ENCODE measurements around the gene MB21D2. TPM values are rescaled to one million over a fixed set of nuclear protein-coding genes. Genes with fewer than 3 reads are reported as not detected.

Gene MB21D2
- total RNA-seq, 3 donors from 2014 or later: 1.9 to 4.0 (median 2.7) TPM

GRCh38 chr3:192899540-192899982 lies 18.1 kb downstream of the MB21D2 start:
- intact Hi-C loops (cut with DNase I, micrococcal nuclease): no loop called here
- Histone ChIP-seq H3K36me3 (ENCODE audit: low read depth) (no peaks in the 10 kb centered on the region), H3K9me3 (no peaks in the 10 kb centered on the region), H3K4me1 (ENCODE audit: low read depth) (no peaks in the 10 kb centered on the region), H3K4me3 (no peak overlapping the region)
- ATAC-seq (no peak), DNase-seq (no peak)
- TF ChIP-seq, protein P1, sequence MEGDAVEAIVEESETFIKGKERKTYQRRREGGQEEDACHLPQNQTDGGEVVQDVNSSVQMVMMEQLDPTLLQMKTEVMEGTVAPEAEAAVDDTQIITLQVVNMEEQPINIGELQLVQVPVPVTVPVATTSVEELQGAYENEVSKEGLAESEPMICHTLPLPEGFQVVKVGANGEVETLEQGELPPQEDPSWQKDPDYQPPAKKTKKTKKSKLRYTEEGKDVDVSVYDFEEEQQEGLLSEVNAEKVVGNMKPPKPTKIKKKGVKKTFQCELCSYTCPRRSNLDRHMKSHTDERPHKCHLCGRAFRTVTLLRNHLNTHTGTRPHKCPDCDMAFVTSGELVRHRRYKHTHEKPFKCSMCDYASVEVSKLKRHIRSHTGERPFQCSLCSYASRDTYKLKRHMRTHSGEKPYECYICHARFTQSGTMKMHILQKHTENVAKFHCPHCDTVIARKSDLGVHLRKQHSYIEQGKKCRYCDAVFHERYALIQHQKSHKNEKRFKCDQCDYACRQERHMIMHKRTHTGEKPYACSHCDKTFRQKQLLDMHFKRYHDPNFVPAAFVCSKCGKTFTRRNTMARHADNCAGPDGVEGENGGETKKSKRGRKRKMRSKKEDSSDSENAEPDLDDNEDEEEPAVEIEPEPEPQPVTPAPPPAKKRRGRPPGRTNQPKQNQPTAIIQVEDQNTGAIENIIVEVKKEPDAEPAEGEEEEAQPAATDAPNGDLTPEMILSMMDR (IDR thresholded peaks at IDR 0.05): no peak

GRCh38 chr3:192897005-192897404 lies 20.7 kb downstream of the MB21D2 start:
- intact Hi-C loops (cut with DNase I, micrococcal nuclease): no loop called here
- Histone ChIP-seq H3K4me3 (no peak overlapping the region), H3K36me3 (ENCODE audit: low read depth) (no peaks in the 10 kb centered on the region), H3K4me1 (ENCODE audit: low read depth) (no peaks in the 10 kb centered on the region), H3K9me3 (no peaks in the 10 kb centered on the region)
- no peak for ATAC-seq
- DNase-seq: no peak
- TF ChIP-seq, protein P1 (IDR thresholded peaks at IDR 0.05): no peak

- no peaks in the 10 kb centered on the region for H3K36me3 ChIP-seq (ENCODE audit: low read depth)
- DNase-seq (peak in 1 of 3 donors; percentile 36), ATAC-seq (peak; percentile 74)
- intact Hi-C loops (cut with DNase I, micrococcal nuclease): no loop called here
- no peaks in the 10 kb centered on the region for H3K9me3 ChIP-seq
- H3K4me3 ChIP-seq: no peak overlapping the region
- TF ChIP-seq, protein P1 (IDR thresholded peaks at IDR 0.05): no peak
- no peaks in the 10 kb centered on the region for H3K4me1 ChIP-seq (ENCODE audit: low read depth)
Observed at GRCh38 chr3:192896208-192896607, 21.4 kb downstream of the MB21D2 start.

DNA sequence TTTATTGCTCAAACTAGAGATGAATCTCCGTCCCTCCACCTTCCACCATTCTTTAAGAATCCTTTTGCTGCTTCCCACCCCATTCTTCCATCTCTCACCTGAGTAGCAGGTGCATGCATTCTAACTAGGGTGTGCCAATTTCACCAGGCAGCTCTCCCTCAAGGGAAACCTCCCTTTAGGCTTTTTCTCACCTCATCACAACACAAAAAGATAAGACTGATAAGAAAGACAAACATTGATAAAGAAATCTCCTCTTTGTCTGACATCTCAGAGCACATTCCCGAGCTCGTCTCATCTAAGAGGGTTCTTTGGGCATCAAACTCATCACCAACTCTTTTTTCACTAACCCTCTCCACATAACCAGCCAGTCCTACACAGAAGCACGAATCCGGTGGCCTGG lies 23.0 kb downstream of the MB21D2 start:
- Histone ChIP-seq H3K36me3 (ENCODE audit: low read depth) (no peaks in the 10 kb centered on the region), H3K4me1 (ENCODE audit: low read depth) (peaks cover 1% of the 10 kb centered on the region), H3K4me3 (no peak overlapping the region), H3K9me3 (no peaks in the 10 kb centered on the region)
- ATAC-seq (no peak), DNase-seq (no peak)
- intact Hi-C loops (cut with DNase I, micrococcal nuclease): no loop called here
- TF ChIP-seq, protein P1 (IDR thresholded peaks at IDR 0.05): no peak

DNA sequence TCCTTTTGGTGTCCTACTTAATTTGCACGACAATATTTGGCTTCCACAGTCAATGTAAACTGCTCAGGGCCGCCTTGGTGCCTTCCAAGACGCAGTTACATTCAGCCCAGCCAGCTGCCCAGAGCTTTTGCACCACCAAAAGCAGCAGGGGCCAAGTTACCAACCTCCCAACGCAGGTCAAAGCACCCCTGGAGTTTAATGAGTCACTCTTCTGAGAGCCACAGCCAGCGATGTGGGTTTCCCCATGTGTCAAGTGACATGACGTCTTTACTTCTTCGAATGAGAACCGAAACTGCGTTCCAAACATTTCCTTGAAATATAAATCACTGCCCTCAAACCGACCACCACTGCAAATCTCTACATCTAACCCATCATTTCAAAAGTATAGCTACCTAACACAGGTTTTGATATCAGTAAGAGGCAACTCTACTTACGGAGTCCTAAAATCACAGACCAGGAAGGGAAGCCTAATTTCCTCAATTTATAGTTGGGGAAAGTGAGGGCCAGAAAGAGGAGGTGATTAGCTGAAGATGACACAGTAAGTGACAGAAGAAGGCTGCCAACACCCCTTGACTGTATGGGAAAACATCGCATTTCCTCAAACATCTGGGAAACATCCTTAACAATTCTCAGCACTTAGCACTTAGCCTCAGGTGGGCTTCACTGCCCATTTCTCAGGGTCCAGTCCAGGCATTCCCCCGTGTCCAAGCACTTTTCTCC lies 24.5 kb downstream of the MB21D2 start:
- peak; percentile 64 for ATAC-seq
- intact Hi-C loops (cut with DNase I, micrococcal nuclease): no loop called here
- Histone ChIP-seq H3K36me3 (ENCODE audit: low read depth) (no peaks in the 10 kb centered on the region), H3K9me3 (no peaks in the 10 kb centered on the region), H3K4me1 (ENCODE audit: low read depth) (peaks cover 3% of the 10 kb centered on the region), H3K4me3 (no peak overlapping the region)
- DNase-seq: peak in 1 of 3 donors; percentile 53
- TF ChIP-seq, protein P1 (IDR thresholded peaks at IDR 0.05): no peak

Data from mucosa of descending colon (tissue), 3 donors.